ENCODE measurements around the gene DGUOK.
A peak's percentile ranks its signal among the peaks of the same experiment; 100 is the strongest.

DGUOK gene

GRCh38 chr2:73961823-73962615 lies 35.3 kb downstream of the DGUOK start:
- TF ChIP-seq CTCF (IDR thresholded peaks at IDR 0.05; ENCODE audit: extremely low read depth, missing control alignments) = no peak
- no peak for DNase-seq (ENCODE audit: low spot score)

GRCh38 chr2:73962798-73963197 lies 36.1 kb downstream of the DGUOK start:
- no peak for TF ChIP-seq CTCF (IDR thresholded peaks at IDR 0.05; ENCODE audit: extremely low read depth, missing control alignments)
- DNase-seq (ENCODE audit: low spot score) = no peak

- DNase-seq (ENCODE audit: low spot score) = peak; percentile 59
- TF ChIP-seq CTCF (IDR thresholded peaks at IDR 0.05; ENCODE audit: extremely low read depth, missing control alignments) = no peak
These were observed 36.9 kb downstream of the DGUOK start for GRCh38 chr2:73963385-73964120.

GRCh38 chr2:73964223-73964622 lies 37.5 kb downstream of the DGUOK start:
- TF ChIP-seq CTCF (IDR thresholded peaks at IDR 0.05; ENCODE audit: extremely low read depth, missing control alignments) = no peak
- DNase-seq (ENCODE audit: low spot score) = no peak

- TF ChIP-seq CTCF (IDR thresholded peaks at IDR 0.05; ENCODE audit: extremely low read depth, missing control alignments) = no peak
- DNase-seq (ENCODE audit: low spot score) = no peak
These were observed 38.4 kb downstream of the DGUOK start for GRCh38 chr2:73965053-73965452.

GRCh38 chr2:73968357-73968937 lies 41.8 kb downstream of the DGUOK start:
- no peak for TF ChIP-seq CTCF (IDR thresholded peaks at IDR 0.05; ENCODE audit: extremely low read depth, missing control alignments)
- DNase-seq (ENCODE audit: low spot score) = no peak

- no peak for DNase-seq (ENCODE audit: low spot score)
These were observed 42.7 kb downstream of the DGUOK start for GRCh38 chr2:73969356-73969755.

More at GRCh38 chr2:73969356-73969755, 42.7 kb downstream of the DGUOK start:
- no peak for TF ChIP-seq CTCF (IDR thresholded peaks at IDR 0.05; ENCODE audit: extremely low read depth, missing control alignments)

All from GM20000 (cell line).